ENCODE measurements around the gene CRX.
"Not testable (repeated sequence)": the region's sequence is repeated elsewhere in the genome, so short reads cannot be mapped to it uniquely, and the experiment has no call there.

Gene CRX

DNA sequence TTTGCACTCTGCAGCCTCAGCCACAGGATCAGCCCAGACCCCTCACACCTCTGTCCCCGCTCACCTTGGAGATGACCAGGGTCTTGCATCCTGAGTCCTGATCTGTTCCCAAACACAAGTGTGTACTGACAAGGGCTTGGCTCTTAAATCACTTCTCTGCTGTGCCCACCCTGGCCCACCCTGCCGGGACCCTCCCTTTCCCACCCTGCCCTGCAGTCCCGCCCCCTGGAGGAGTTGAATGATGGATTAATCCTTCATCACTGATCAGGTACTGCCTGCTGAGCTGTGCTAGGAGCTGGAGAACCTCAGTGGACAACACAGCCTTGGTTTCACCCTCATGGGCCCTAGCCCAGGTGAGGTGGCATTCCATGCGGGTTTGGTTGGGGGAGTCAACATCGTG lies 17.3 kb upstream of the CRX start, which contains the start of gene TPRX1:
TSS of gene TPRX1 (minus strand) at position 101 of the 400 bp plus-strand sequence. CDS start at position 89, 12 bp downstream.
- DNase-seq: not testable (repeated sequence)

DNA sequence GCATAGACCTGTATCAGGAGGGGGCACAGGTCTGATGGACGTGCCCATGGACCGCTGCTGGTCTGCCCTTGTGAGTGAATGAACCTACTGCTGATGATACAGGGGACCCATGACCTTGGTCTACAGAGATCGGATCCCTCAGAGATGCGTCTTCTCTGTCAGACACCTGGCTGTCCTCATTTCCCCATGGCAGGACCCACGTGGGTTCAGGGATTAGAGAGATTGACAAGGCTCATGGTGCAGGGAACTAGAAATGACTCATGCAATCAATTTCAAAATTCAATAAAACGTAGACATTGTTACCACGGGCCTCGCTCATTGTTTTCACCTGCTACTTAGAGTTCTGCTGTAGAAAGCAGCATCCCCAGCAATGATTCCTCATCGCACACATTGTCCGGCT lies 16.4 kb upstream of the CRX start:
- no peak for DNase-seq

DNA sequence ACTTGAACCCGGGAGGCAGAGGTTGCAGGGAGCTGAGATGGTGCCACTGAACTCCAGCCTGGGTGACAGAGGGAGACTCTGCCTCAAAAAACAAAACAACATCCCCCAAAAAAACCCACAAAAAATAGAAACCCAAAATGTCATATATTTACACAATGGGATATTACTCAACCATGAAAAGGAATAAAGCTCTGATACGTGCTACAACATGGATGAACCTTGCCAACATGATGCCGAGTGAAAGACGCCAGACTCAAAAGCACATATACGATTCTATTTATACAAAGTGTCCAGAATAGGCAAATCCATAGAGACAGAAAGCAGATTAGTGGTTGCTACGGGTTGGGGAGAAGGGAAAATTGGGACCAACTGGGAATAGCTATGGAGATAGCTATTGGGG lies 15.3 kb upstream of the CRX start:
- DNase-seq: no peak

DNA sequence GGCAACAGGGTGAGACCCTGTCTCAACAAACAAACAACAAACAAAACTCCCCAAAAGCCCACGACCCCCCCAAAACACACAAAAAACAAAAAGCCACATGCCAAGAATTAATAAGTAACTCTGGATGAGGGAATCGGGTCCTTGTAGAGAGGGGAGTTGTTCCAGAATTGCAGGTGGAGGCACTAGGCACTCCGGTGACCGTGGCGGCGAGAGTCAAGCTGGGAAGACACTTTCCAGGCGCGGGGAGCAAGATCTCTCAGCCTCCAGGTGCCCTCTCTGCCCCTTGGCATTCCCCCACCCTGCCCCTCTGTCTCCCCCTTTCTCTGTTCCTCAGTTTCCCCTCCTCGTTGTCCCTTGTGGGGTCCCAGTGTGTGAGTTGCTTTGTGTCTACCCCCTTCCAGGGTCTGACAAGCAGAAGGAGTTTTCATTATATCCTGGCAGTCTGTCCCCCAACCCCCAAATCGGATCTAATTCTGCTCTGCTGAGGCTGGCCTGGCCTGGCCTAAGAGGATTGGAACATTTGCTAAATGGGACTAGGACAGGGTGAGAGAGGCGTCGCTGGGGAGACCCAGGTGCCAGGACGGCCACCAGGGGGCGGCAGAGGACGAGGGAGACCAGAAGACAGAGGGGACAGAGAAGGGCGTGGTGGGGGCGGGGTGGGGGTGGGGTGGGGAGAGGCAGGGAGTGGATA lies 8.3 kb upstream of the CRX start:
- peak; percentile 58 for DNase-seq

DNA sequence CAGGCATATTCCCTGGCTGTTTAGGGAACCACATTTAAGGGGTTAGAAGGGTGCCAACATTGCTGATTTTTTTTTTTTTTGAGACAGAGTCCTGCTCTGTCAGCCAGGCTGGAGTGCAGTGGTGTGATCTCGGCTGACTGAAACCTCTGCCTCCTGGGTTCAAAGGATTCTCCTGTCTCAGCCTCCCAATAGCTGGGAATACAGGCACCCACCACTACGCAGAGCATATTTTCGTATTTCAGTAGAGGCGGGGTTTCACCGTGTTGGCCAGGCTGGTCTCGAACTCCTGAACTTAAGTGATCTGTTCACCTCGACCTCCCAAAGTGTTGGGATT lies 7.8 kb upstream of the CRX start:
- DNase-seq: no peak

DNA sequence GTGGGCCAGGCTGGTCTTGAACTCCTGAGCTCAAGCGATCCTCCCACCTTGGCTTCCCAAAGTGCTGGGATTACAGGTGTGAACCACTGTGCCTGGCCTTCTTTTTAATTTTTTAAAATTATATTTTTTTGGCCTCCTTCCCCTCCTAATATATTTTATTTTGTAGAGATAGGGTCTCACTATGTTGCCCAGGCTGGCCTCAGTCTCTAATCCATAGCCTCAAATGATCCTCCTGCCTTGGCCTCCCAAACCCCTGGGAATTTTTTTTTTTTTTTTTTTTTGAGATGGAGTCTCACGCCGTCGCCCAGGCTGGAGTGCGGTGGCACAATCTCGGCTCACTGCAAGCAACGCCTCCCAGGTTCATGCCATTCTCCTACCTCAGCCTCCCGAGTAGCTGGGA lies 5.5 kb upstream of the CRX start:
- not testable (repeated sequence) for DNase-seq

DNA sequence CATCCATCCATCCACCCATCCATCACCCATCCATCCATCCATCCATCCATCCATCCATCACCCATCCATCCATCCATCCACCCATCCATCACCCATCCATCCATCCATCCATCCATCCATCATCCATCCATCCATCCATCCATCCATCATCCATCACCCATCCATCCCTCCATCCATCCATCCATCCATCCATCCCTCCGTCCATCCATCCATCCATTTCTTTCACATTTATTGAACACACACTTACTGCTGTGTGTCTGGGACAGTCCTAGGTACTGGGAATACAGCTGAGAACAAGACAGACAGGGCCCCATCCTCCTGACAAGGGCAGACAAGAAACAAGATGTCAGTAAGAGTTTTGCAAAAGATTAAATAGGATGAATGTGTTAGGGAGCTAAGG lies 3.5 kb upstream of the CRX start:
- not testable (repeated sequence) for DNase-seq

DNA sequence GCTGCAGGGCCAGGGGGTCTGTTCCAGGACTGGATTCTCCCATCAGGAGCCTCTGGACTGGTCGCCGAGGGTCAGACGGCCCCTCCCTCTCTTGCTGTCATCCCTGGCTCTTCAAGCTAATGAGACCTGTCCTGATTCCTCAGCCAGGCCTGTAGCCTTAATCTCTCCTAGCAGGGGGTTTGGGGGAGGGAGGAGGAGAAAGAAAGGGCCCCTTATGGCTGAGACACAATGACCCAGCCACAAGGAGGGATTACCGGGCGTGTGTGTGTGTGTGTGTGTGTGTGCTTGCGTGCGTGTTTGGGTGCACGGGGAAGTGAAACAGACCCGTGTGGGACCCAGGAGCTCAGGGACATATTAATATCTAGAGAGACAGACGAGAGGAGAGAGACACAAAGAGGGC lies 1.9 kb upstream of the CRX start:
- DNase-seq: no peak

DNA sequence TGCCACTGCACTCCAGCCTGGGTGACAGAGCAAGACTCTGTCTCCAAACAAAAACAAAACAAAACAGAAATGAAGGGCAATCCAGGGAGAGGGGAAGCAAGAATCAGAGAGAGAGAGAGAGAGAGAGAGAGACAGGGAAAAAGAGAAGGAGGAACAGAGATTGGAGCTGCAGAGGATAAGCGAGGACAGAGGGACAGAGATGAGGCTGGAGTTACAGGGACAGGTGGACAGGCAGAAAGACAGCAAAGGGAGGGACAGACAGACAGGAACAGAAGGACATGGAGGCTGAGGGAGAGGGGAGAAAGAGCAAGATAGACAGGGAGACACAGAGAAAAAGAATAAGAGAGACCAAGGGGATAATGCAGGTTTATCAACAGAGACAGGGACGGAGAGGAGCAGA lies 1.3 kb upstream of the CRX start:
- no peak for DNase-seq

DNA sequence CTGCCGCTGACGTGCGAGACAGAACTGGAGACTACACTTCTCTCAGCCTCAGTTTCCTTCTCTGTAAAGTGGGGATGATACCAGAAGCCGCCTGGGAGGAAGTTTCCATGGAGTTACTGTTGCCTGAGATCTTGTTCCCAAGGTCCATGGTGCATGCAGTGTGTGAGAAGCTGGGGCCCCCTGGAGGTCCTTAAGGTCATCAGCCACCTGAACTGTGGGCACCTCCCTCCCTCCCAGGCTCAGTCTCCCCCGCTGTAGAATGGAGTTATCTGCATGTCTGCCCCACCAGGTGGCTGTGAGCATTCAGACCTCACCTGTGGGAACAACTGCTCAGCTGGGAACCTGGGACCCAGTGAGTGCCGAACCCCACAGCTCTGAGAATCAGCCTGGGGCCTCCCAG lies 2.7 kb downstream of the CRX start:
- DNase-seq: no peak

DNA sequence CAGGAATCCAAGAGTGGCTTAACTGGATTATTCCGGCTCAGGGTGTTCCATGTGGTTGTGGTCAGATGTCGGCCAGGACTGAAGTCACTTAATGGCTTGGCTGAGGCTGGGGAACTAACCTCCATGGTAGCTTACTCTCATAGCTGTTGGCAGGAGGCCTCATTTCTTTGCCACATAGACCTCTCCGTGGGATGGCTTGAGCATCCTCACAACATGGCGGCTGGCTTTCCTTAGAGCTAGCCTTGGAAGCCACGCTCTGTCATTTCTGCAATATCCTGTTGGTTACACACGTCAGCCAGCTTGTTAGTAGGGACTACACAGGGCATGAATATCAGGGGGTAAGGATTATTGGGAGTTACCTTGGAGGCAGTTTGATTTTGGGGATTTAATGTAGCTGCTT lies 5.1 kb downstream of the CRX start:
- no peak for DNase-seq

DNA sequence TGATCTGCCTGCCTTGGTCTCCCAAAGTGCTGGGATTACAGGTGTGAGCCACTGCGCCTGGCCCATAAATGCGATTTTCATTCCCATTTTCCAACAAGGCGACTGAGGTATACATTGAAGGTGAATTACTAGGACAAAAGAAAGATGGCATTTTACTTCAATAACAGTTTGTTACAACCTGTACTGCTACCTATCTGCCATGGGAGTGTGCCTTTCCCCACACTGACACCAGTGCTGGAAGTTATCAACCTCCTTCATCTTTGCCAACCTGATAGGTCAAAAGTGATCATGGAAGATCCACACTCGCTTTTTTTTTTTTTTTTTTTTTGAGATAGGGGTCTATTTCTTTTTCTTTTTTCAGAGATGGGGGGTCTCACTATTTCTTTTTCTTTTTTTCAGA lies 11.0 kb downstream of the CRX start:
- DNase-seq: no peak

DNA sequence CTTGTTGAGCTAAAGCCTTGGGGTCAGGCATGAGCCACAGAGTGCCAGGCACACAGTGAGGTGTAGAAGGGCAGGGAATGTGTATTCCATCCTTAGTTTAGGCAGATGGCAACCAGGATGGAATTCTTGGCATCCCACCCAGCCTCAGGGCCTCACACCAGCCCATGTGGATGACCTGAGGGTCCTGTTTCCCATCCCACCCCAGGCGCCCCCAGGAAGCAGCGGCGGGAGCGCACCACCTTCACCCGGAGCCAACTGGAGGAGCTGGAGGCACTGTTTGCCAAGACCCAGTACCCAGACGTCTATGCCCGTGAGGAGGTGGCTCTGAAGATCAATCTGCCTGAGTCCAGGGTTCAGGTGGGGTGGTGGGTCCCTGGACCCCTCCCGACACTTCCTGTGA lies 14.3 kb downstream of the CRX start:
- DNase-seq: no peak

DNA sequence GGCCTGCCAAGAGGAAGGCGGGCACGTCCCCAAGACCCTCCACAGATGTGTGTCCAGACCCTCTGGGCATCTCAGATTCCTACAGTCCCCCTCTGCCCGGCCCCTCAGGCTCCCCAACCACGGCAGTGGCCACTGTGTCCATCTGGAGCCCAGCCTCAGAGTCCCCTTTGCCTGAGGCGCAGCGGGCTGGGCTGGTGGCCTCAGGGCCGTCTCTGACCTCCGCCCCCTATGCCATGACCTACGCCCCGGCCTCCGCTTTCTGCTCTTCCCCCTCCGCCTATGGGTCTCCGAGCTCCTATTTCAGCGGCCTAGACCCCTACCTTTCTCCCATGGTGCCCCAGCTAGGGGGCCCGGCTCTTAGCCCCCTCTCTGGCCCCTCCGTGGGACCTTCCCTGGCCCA lies 17.7 kb downstream of the CRX start:
- no peak for DNase-seq

DNA sequence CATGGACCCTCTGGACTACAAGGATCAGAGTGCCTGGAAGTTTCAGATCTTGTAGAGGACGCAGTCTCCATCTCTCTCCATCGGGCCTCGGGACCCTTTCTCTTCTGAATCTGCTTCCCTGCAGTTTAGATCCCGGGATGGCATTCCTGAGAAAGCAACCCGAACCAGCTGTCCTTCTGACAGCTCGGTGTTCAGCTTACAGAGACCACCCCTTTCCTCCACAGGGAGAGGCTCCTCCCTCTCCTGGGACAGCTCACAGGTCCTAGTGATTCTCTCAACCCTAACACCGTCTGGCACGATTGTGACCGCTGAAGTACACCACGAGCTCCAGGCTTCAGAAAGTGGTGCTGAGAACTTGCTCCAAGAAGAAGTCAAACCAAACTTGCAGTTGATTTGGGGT lies 18.2 kb downstream of the CRX start:
- DNase-seq: no peak

DNA sequence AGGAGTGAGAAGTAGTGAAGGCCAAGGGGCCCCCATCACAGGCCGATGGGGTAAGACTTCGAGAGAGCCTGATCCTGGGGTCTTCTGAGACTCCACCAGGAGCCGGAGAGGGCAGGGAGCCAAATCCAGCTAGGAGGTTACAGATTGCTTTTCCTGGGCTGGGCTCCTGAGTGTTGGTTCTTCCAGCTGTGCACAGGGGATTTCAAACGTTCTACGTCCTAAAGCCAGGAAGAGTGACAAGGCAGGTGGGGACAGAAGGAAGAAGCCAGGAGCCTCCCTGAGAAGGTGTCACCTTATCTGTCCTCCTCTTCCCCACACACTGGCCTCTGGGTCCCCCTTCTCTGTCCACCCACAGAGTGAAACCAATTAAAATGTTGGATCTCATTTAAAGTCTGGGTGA lies 21.2 kb downstream of the CRX start:
- DNase-seq: no peak

DNA sequence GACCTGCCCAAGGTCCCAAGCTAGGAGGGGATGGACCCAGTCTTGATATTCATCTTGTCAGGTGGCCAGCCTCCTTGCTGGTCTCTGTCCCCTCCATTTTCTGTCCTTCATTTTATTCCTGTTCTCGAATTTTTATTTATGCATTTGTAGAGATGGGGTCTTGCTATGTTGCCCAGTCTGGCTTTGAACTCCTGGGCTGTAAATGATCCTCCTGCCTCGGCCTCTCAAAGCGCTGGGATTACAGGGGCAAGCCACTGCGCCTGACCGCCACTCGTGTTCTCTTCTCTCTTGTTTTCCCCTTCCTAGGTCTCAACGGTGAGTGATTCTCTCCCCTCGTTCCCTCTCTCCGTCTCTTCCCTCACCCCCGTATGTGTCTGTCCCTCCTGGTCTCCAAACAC lies 26.7 kb downstream of the CRX start:
- DNase-seq: no peak

DNA sequence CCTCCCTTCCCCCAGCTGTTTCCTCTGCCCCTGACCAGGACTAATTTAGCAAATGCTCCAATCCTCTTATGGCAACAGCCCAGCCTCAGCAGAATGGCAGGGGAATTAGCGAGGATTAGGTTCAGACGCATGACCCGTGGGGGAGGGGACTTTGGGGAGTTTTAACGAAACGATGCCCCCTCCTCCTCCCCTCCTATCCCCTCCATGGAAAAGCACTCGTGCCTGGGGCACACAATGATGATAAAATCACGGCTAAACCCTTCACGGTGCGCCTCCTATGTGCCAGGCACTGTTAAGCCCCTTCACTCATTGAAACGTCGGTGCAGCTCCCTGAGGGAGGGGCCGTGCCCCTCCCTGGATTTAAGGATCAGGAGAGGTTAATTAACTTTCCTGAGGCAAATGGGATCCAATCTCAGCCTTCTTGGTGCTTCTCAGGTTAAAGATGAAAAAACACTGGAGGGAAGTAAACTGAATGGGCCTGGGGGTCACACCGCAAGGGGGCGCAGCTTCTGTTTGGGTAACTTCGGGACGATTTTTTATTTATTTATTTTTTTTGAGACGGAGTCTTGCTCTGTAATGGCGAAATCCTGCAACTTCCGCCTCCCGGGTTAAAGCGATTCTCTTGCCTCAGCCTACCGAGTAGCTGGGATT lies 27.2 kb downstream of the CRX start:
- DNase-seq: no peak

DNA sequence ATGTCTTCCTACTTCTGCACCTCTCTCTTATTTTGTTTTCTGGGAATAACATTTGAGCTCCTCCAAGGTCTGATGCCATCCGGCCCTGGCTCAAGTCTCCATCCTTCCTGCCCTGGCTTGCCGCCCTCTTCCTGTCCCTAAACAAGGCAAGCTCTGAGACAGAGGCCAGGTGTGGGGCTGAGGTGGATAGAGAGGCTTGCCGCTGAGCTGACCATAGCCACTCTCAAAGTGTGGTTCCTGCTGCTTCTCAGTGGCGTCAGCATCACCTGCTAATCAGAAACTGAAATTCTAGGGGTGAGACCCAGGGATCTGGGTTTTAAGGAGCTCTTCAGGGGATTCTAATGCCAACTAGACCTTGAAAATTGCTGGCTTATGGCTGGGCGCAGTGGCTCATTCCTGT lies 31.3 kb downstream of the CRX start:
- DNase-seq: no peak

DNA sequence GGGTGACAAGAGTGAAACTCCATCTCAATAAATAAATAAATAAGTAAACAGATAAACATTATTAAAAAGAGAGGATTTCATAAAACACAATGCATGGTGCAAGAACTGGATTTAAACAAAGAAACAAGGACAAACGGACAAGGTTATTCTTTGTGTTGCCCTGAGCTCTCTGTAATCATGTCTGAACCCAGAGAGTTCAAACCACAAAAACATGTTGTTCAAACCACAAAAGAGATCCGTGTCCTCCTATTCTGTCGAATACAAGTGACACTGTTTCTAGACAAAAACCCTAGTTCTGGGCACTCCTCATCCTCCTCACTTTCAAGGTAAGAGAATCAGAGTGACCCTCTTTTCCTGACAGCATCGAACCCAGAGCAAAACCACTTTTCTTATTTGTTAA lies 32.7 kb downstream of the CRX start:
- DNase-seq: no peak

DNA sequence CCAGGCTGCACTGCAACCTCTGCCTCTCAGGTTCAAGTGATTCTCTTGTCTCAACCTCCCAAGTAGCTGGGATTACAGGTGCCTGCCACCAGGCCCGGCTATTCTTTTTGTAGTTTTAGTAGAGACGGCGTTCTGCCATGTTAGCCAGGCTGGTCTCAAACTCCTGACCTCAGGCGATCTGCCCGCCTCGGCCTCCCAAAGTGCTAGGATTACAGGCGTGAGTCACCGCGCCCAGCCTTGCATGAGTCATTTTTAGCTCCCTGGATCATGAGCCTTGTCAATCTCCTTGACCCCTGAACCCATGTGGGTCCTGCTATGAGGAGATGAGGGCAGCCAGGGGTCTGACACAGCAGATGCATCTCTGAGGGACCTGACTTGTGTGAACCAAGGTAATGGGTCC lies 36.5 kb downstream of the CRX start:
- not testable (repeated sequence) for DNase-seq

DNA sequence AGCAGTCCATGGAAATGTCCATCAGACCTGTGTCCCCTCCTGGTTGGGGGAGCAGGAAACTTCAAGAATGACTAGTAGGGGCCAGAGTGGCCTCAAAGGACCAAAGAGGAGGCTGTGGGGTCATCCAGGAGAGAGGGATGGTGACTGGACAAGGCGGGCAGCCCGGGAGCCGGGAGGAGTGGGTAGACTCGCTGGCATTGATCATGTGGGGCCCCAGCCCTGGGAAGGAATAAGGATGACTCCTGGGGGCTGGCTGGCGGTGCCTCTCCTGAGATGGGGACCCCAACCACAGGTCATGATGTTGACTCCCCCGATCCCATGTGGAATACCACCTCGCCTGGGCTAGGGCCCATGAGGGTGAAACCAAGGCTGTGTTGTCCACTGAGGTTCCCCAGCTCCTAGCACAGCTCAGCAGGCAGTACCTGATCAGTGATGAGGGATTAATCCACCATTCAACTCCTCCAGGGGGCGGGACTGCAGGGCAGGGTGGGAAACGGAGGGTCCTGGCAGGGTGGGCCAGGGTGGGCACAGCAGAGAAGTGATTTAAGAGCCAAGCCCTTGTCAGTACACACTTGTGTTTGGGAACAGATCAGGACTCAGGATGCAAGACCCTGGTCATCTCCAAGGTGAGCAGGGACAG lies 37.0 kb downstream of the CRX start, which contains the start of gene TPRX2:
TSS of gene TPRX2 (plus strand) at position 590 of the 640 bp plus-strand sequence. CDS start at position 602, 12 bp downstream.
- DNase-seq: not testable (repeated sequence)

DNA sequence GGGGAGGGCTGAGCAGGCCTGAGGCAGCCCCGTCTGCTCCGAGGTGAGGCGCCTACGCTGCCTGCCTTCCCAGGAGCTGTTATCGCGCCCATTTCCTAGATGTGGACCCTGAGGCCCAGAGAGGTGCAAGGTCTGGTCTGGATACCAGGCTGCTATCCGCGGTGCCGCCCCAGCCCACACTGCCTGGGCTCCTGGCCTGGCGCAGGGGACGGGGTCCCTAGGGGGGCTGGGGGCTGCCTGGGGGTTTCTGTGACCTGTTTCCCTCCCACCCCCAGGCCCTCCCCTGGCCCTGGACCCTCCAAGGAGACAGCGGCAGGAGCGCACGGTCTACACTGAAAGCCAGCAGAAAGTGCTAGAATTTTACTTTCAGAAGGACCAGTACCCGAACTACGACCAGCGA lies 38.1 kb downstream of the CRX start:
- not testable (repeated sequence) for DNase-seq

DNA sequence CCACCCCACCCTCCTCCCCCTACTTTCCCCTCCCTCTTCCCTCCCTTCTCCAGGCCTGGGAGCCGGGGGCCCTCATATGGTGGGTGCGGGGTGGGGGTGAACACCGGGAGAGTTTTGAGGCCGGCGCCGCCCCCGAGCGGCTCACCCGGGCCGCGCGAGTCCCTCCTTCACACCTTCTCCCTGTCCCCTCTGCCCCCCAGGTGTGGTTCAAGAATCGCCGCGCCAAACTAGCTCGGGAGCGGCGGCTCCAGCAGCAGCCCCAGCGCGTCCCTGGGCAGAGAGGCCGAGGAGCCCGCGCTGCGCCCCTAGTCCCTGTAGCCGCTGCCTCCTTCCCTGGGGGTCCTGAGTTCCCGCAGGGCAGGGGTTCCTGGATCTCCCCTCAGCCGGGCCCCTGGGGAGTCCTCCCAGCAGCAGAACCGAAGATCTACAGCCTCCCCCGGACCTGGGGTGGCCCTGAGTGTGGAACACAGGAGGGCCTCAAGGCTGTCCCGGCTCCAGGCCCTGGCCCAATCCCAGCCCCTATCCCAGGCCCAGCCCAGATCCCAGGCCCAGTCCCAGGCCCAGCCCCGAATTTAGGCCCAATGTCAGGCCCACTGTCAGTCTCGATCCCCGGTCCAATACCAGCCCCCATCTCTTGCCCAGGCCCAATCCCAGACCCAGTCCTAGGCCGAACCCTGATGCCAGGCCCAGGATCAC lies 39.0 kb downstream of the CRX start:
- DNase-seq: no peak

Measured in CD4-positive, alpha-beta T cell treated with Interleukin-15 for 1 hour (primary cell).